H9 (cell line): ENCODE measurements around the gene RFPL2. TPM values are rescaled to one million over a fixed set of nuclear protein-coding genes. Genes with fewer than 3 reads are reported as not detected.

ENCODE experiments used
- DNase-seq: peaks from one replicate; pipeline ENCODE4 v3.0.0-alpha.2; 2017
- H2AFZ ChIP-seq: one replicate; pipeline ENCODE4 v1.6.1; 2013; ENCODE audit warnings: mild to moderate bottlenecking, low read length, control low read depth, moderate library complexity
- H2AK5ac ChIP-seq: 2 replicates; pipeline ENCODE4 v1.6.1; 2013; ENCODE audit warnings: low read length, control low read depth, mixed read lengths; ENCODE audit not compliant: insufficient read length
- H2BK120ac ChIP-seq: one replicate; pipeline ENCODE4 v1.6.1; 2013; ENCODE audit warnings: low read depth, mild to moderate bottlenecking, low read length, control low read depth, inconsistent platforms; ENCODE audit not compliant: poor library complexity, severe bottlenecking
- H2BK12ac ChIP-seq: 2 replicates; pipeline ENCODE4 v1.6.1; 2013; ENCODE audit warnings: low read length, control low read depth, mixed read lengths, low read depth; ENCODE audit not compliant: insufficient read length
- H2BK15ac ChIP-seq: 2 replicates; pipeline ENCODE4 v1.6.1; 2013; ENCODE audit warnings: low read depth, low read length, control low read depth
- H2BK20ac ChIP-seq: one replicate; pipeline ENCODE4 v1.6.1; 2013; ENCODE audit warnings: low read depth, mild to moderate bottlenecking, low read length, control low read depth, inconsistent platforms; ENCODE audit not compliant: poor library complexity, severe bottlenecking
- H2BK5ac ChIP-seq: 2 replicates; pipeline ENCODE4 v1.6.1; 2013; ENCODE audit warnings: low read length, control low read depth, mixed read lengths; ENCODE audit not compliant: insufficient read length
- H3K14ac ChIP-seq: 2 replicates; pipeline ENCODE4 v1.6.1; 2013; ENCODE audit warnings: low read length, control low read depth; ENCODE audit not compliant: insufficient read depth
- H3K18ac ChIP-seq: 2 replicates; pipeline ENCODE4 v1.6.1; 2013; ENCODE audit warnings: low read depth, mild to moderate bottlenecking, mixed read lengths, low read length, control low read depth; ENCODE audit not compliant: insufficient read length
- H3K23ac ChIP-seq: 2 replicates; pipeline ENCODE4 v1.6.1; 2013; ENCODE audit warnings: low read length, control low read depth, mixed read lengths, low read depth; ENCODE audit not compliant: insufficient read length
- H3K23me2 ChIP-seq: 2 replicates; pipeline ENCODE4 v1.6.1; 2013; ENCODE audit warnings: low read depth, mild to moderate bottlenecking, mixed read lengths, low read length, control low read depth; ENCODE audit not compliant: insufficient read length, poor library complexity, severe bottlenecking
- H3K27ac ChIP-seq: 2 replicates; pipeline ENCODE4 v1.5.1; 2013; ENCODE audit warnings: low read length, control low read depth, mixed read lengths, low read depth; ENCODE audit not compliant: insufficient read length
- H3K27me3 ChIP-seq: 2 replicates; pipeline ENCODE4 v1.6.1; 2013; ENCODE audit warnings: low read length, control low read depth, inconsistent platforms; ENCODE audit not compliant: insufficient read depth
- H3K4ac ChIP-seq: 2 replicates; pipeline ENCODE4 v1.6.1; 2013; ENCODE audit warnings: low read depth, mild to moderate bottlenecking, control low read depth, inconsistent platforms, low read length, moderate library complexity
- H3K4me1 ChIP-seq: 2 replicates; pipeline ENCODE4 v1.6.1; 2013; ENCODE audit warnings: low read length, control low read depth, inconsistent platforms; ENCODE audit not compliant: insufficient read depth
- H3K4me2 ChIP-seq: 2 replicates; pipeline ENCODE4 v1.6.1; 2013; ENCODE audit warnings: low read length, control low read depth, mixed read lengths; ENCODE audit not compliant: insufficient read length, insufficient read depth
- H3K56ac ChIP-seq: 2 replicates; pipeline ENCODE4 v1.6.1; 2013; ENCODE audit warnings: low read depth, mild to moderate bottlenecking, mixed read lengths, low read length, control low read depth; ENCODE audit not compliant: insufficient read length
- H3K79me1 ChIP-seq: 2 replicates; pipeline ENCODE4 v1.6.1; 2013; ENCODE audit warnings: low read depth, mild to moderate bottlenecking, moderate library complexity, low read length, control low read depth, inconsistent platforms; ENCODE audit not compliant: insufficient read depth, poor library complexity, severe bottlenecking
- H3K79me2 ChIP-seq: 2 replicates; pipeline ENCODE4 v1.6.1; 2013; ENCODE audit warnings: low read length, control low read depth, inconsistent platforms; ENCODE audit not compliant: insufficient read depth
- H3K9ac ChIP-seq: 2 replicates; pipeline ENCODE4 v1.6.1; 2013; ENCODE audit warnings: low read length, control low read depth, mixed read lengths; ENCODE audit not compliant: insufficient read length; ENCODE audit errors: extremely low read depth
- H3K9me3 ChIP-seq: one replicate; pipeline ENCODE4 v1.6.1; 2013; ENCODE audit warnings: low read depth, low read length, inconsistent platforms; ENCODE audit not compliant: control insufficient read depth
- H3T11ph ChIP-seq: one replicate; pipeline ENCODE4 v1.6.1; 2013; ENCODE audit warnings: mild to moderate bottlenecking, low read length, control low read depth, inconsistent platforms
- H4K20me1 ChIP-seq: one replicate; pipeline ENCODE4 v1.6.1; 2013; ENCODE audit not compliant: control insufficient read depth, insufficient read length, insufficient read depth
- H4K5ac ChIP-seq: 2 replicates; pipeline ENCODE4 v1.6.1; 2013; ENCODE audit warnings: low read depth, mild to moderate bottlenecking, mixed read lengths, low read length, control low read depth; ENCODE audit not compliant: insufficient read length
- H4K8ac ChIP-seq: replicated peaks from 2 replicates; pipeline ENCODE4 v1.6.1; 2013; ENCODE audit warnings: low read length, control low read depth, mixed read lengths, low read depth; ENCODE audit not compliant: insufficient read length
- H4K91ac ChIP-seq: 2 replicates; pipeline ENCODE4 v1.6.1; 2013; ENCODE audit warnings: low read depth, mild to moderate bottlenecking, moderate library complexity, mixed read lengths, low read length, control low read depth; ENCODE audit not compliant: insufficient read length
- H3K27ac Mint-ChIP-seq, 3 experiments: 2 replicates in 2 of 3; 3 replicates in 1 of 3; pipeline ENCODE4 v1.8.0; 2020 to 2021; ENCODE audit warnings: mixed read lengths in 3 of 3, mild to moderate bottlenecking in 1 of 3, moderate library complexity in 1 of 3
- H3K27me3 Mint-ChIP-seq: 2 replicates; pipeline ENCODE4 v1.8.0; 2021; ENCODE audit warnings: low read depth, mild to moderate bottlenecking, moderate library complexity, mixed read lengths
- H3K36me3 Mint-ChIP-seq, 3 experiments: 2 replicates in 2 of 3; 3 replicates in 1 of 3; pipeline ENCODE4 v1.8.0; 2020 to 2021; ENCODE audit warnings: low read depth in 3 of 3, mixed read lengths in 3 of 3; ENCODE audit not compliant: insufficient read depth in 1 of 3
- H3K4me1 Mint-ChIP-seq, 2 experiments: 2 replicates each; pipeline ENCODE4 v1.8.0; 2020; ENCODE audit warnings: mixed read lengths in 2 of 2
- H3K4me3 Mint-ChIP-seq, 2 experiments: 2 replicates in 1 of 2; 3 replicates in 1 of 2; pipeline ENCODE4 v1.8.0; 2020 to 2021; ENCODE audit warnings: mild to moderate bottlenecking in 2 of 2, mixed read lengths in 2 of 2, moderate library complexity in 1 of 2
- H3K9me3 Mint-ChIP-seq, 2 experiments: 2 replicates in 1 of 2; 3 replicates in 1 of 2; pipeline ENCODE4 v1.8.0; 2020; ENCODE audit warnings: mild to moderate bottlenecking in 2 of 2, mixed read lengths in 2 of 2, moderate library complexity in 1 of 2
- CTCF ChIP-seq: fragments of 200-600 bp; sonication (generic); conservative IDR thresholded peaks from 3 replicates; pipeline ENCODE4 v1.8.0; 2021; ENCODE audit warnings: antibody characterized with exemption, mild to moderate bottlenecking
- WGBS: extraction: QIAGEN DNeasy Blood & Tissue Kit; methylation state at CpG from one replicate; pipeline ENCODE4 v1.1.7; 2013; ENCODE audit warnings: missing lambda C conversion rate, low lambda C conversion rate, mixed read lengths; ENCODE audit not compliant: insufficient read length; ENCODE audit errors: extremely low coverage; 5-methylcytosine and 5-hydroxymethylcytosine counted together
- total RNA-seq: library from RNA; stranded (reverse); gene quantifications from 2 replicates; pipeline ENCODE4 v1.2.1, GENCODE V29; 2021

The RFPL2 gene
- total RNA-seq, 1 experiment from 2014 or later: not detected

- no peak overlapping the region for H2BK120ac ChIP-seq
Observed at GRCh38 chr22:32185821-32186220, 19.1 kb downstream of the RFPL2 start.

More at GRCh38 chr22:32185821-32186220, 19.1 kb downstream of the RFPL2 start:
- H3K9me3 Mint-ChIP-seq: no peaks in the 10 kb centered on the region
- H3K23me2 ChIP-seq: no peaks in the 10 kb centered on the region
- no peaks in the 10 kb centered on the region for H3K79me1 ChIP-seq
- TF ChIP-seq CTCF: no peak
- no peak overlapping the region for H2BK20ac ChIP-seq
- H3K27me3 Mint-ChIP-seq: peaks cover 64% of the 10 kb centered on the region
- no peak overlapping the region for H2BK12ac ChIP-seq
- no peak overlapping the region for H3K56ac ChIP-seq
- H4K20me1 ChIP-seq: peaks cover 2% of the 10 kb centered on the region
- no peak overlapping the region for H4K91ac ChIP-seq
- H2BK15ac ChIP-seq: no peak overlapping the region
- no peak overlapping the region for H3K14ac ChIP-seq
- H3K4me1 Mint-ChIP-seq: no peaks in the 10 kb centered on the region
- no CpG with 5 or more reads among the region's 3 CpGs for WGBS
- H3K27ac ChIP-seq: no peak overlapping the region
- H3K4ac ChIP-seq: no peak overlapping the region
- H3K27me3 ChIP-seq: no peaks in the 10 kb centered on the region
- H3K4me2 ChIP-seq: no peak overlapping the region
- no peak overlapping the region for H2AK5ac ChIP-seq
- H3K27ac Mint-ChIP-seq: no peak overlapping the region
- H3K79me2 ChIP-seq: no peaks in the 10 kb centered on the region
- no peak overlapping the region for H3K23ac ChIP-seq
- DNase-seq: no peak
- H2BK5ac ChIP-seq: no peak overlapping the region
- H3K36me3 Mint-ChIP-seq: no peaks in the 10 kb centered on the region; a peak in 1 of 7 replicates
- no peak overlapping the region for H4K5ac ChIP-seq
- H3K9ac ChIP-seq: no peak overlapping the region
- no peak overlapping the region for H3K4me3 Mint-ChIP-seq
- no peak overlapping the region for H2AFZ ChIP-seq
- no peaks in the 10 kb centered on the region for H3K9me3 ChIP-seq
- H4K8ac ChIP-seq: no peak overlapping the region
- no peak overlapping the region for H3T11ph ChIP-seq
- H3K4me1 ChIP-seq: no peaks in the 10 kb centered on the region
- no peak overlapping the region for H3K18ac ChIP-seq
